IPS-18a (cell line): ENCODE measurements around the gene ZNF563.

Source experiments
- H3K27ac ChIP-seq: one replicate; pipeline ENCODE4 v1.5.1; 2013; ENCODE audit warnings: low read length
- H3K27me3 ChIP-seq: one replicate; pipeline ENCODE4 v1.6.1; 2013; ENCODE audit warnings: mild to moderate bottlenecking, low read length; ENCODE audit not compliant: control insufficient read depth, insufficient read depth
- H3K36me3 ChIP-seq: one replicate; pipeline ENCODE4 v1.6.1; 2013; ENCODE audit warnings: low read depth, low read length; ENCODE audit not compliant: control insufficient read depth
- H3K4me1 ChIP-seq: one replicate; pipeline ENCODE4 v1.6.1; 2013; ENCODE audit warnings: low read depth, low read length; ENCODE audit not compliant: control insufficient read depth
- H3K4me3 ChIP-seq: one replicate; pipeline ENCODE4 v1.5.1; 2013; ENCODE audit warnings: low read length
- H3K9ac ChIP-seq: one replicate; pipeline ENCODE4 v1.6.1; 2013; ENCODE audit warnings: mild to moderate bottlenecking, low read length, moderate library complexity
- H3K9me3 ChIP-seq: one replicate; pipeline ENCODE4 v1.6.1; 2013; ENCODE audit warnings: low read depth, low read length; ENCODE audit not compliant: control insufficient read depth

ZNF563 gene

GRCh38 chr19:12289790-12290065, 43.7 kb downstream of the ZNF563 start:
- no peaks in the 10 kb centered on the region for H3K27me3 ChIP-seq
- no peaks in the 10 kb centered on the region for H3K9me3 ChIP-seq
- H3K36me3 ChIP-seq, result no peaks in the 10 kb centered on the region
- H3K4me1 ChIP-seq, result peaks cover 3% of the 10 kb centered on the region
- H3K27ac ChIP-seq, result no peak overlapping the region
- no peak overlapping the region for H3K9ac ChIP-seq
- no peak overlapping the region for H3K4me3 ChIP-seq

- H3K9ac ChIP-seq, result no peak overlapping the region
- no peak overlapping the region for H3K4me3 ChIP-seq
- H3K9me3 ChIP-seq, result no peaks in the 10 kb centered on the region
- no peaks in the 10 kb centered on the region for H3K4me1 ChIP-seq
- H3K27ac ChIP-seq, result no peak overlapping the region
- H3K36me3 ChIP-seq, result no peaks in the 10 kb centered on the region
- no peaks in the 10 kb centered on the region for H3K27me3 ChIP-seq
These were observed 45.4 kb downstream of the ZNF563 start for GRCh38 chr19:12287958-12288500.

GRCh38 chr19:12284631-12285030, 48.8 kb downstream of the ZNF563 start:
- no peaks in the 10 kb centered on the region for H3K4me1 ChIP-seq
- no peak overlapping the region for H3K9ac ChIP-seq
- no peaks in the 10 kb centered on the region for H3K27me3 ChIP-seq
- H3K36me3 ChIP-seq, result no peaks in the 10 kb centered on the region
- H3K4me3 ChIP-seq, result no peak overlapping the region
- H3K27ac ChIP-seq, result no peak overlapping the region
- no peaks in the 10 kb centered on the region for H3K9me3 ChIP-seq

- H3K4me1 ChIP-seq, result no peaks in the 10 kb centered on the region
- no peaks in the 10 kb centered on the region for H3K27me3 ChIP-seq
- H3K36me3 ChIP-seq, result no peaks in the 10 kb centered on the region
- peaks cover 4% of the 10 kb centered on the region for H3K9me3 ChIP-seq
- no peak overlapping the region for H3K4me3 ChIP-seq
- H3K27ac ChIP-seq, result no peak overlapping the region
- no peak overlapping the region for H3K9ac ChIP-seq
These were observed 49.2 kb downstream of the ZNF563 start for GRCh38 chr19:12284226-12284625.

GRCh38 chr19:12278713-12279112, 54.7 kb downstream of the ZNF563 start:
- no peaks in the 10 kb centered on the region for H3K4me1 ChIP-seq
- H3K9ac ChIP-seq, result no peak overlapping the region
- H3K27ac ChIP-seq, result no peak overlapping the region
- H3K4me3 ChIP-seq, result no peak overlapping the region
- no peaks in the 10 kb centered on the region for H3K27me3 ChIP-seq
- peaks cover 39% of the 10 kb centered on the region for H3K9me3 ChIP-seq
- H3K36me3 ChIP-seq, result peaks cover 1% of the 10 kb centered on the region

- Histone ChIP-seq H3K4me3 (no peak overlapping the region), H3K36me3 (peaks cover 13% of the 10 kb centered on the region), H3K4me1 (no peaks in the 10 kb centered on the region), H3K27me3 (no peaks in the 10 kb centered on the region), H3K27ac (no peak overlapping the region), H3K9me3 (peaks cover 54% of the 10 kb centered on the region), H3K9ac (no peak overlapping the region)
These were observed 60.2 kb downstream of the ZNF563 start for GRCh38 chr19:12272980-12273901.

- H3K36me3 ChIP-seq, result peaks cover 13% of the 10 kb centered on the region
- H3K4me3 ChIP-seq, result no peak overlapping the region
- H3K27ac ChIP-seq, result no peak overlapping the region
- H3K27me3 ChIP-seq, result no peaks in the 10 kb centered on the region
- H3K9me3 ChIP-seq, result peaks cover 46% of the 10 kb centered on the region
- no peak overlapping the region for H3K9ac ChIP-seq
- no peaks in the 10 kb centered on the region for H3K4me1 ChIP-seq
These were observed 61.0 kb downstream of the ZNF563 start for GRCh38 chr19:12272386-12272785.

GRCh38 chr19:12270854-12271253, 62.6 kb downstream of the ZNF563 start:
- Histone ChIP-seq H3K4me1 (no peaks in the 10 kb centered on the region), H3K9me3 (peaks cover 32% of the 10 kb centered on the region), H3K4me3 (no peak overlapping the region), H3K9ac (no peak overlapping the region), H3K36me3 (peaks cover 13% of the 10 kb centered on the region), H3K27me3 (no peaks in the 10 kb centered on the region), H3K27ac (no peak overlapping the region)
